H9 (cell line): ENCODE measurements around the gene PISD. TPM values are rescaled to one million over a fixed set of nuclear protein-coding genes. Genes with fewer than 3 reads are reported as not detected.

Experiments
- DNase-seq: peaks from one replicate; pipeline ENCODE4 v3.0.0-alpha.2; 2017
- H2AFZ ChIP-seq: one replicate; pipeline ENCODE4 v1.6.1; 2013; ENCODE audit warnings: mild to moderate bottlenecking, low read length, control low read depth, moderate library complexity
- H2AK5ac ChIP-seq: 2 replicates; pipeline ENCODE4 v1.6.1; 2013; ENCODE audit warnings: low read length, control low read depth, mixed read lengths; ENCODE audit not compliant: insufficient read length
- H2BK120ac ChIP-seq: one replicate; pipeline ENCODE4 v1.6.1; 2013; ENCODE audit warnings: low read depth, mild to moderate bottlenecking, low read length, control low read depth, inconsistent platforms; ENCODE audit not compliant: poor library complexity, severe bottlenecking
- H2BK12ac ChIP-seq: 2 replicates; pipeline ENCODE4 v1.6.1; 2013; ENCODE audit warnings: low read length, control low read depth, mixed read lengths, low read depth; ENCODE audit not compliant: insufficient read length
- H2BK15ac ChIP-seq: 2 replicates; pipeline ENCODE4 v1.6.1; 2013; ENCODE audit warnings: low read depth, low read length, control low read depth
- H2BK20ac ChIP-seq: one replicate; pipeline ENCODE4 v1.6.1; 2013; ENCODE audit warnings: low read depth, mild to moderate bottlenecking, low read length, control low read depth, inconsistent platforms; ENCODE audit not compliant: poor library complexity, severe bottlenecking
- H2BK5ac ChIP-seq: 2 replicates; pipeline ENCODE4 v1.6.1; 2013; ENCODE audit warnings: low read length, control low read depth, mixed read lengths; ENCODE audit not compliant: insufficient read length
- H3K14ac ChIP-seq: 2 replicates; pipeline ENCODE4 v1.6.1; 2013; ENCODE audit warnings: low read length, control low read depth; ENCODE audit not compliant: insufficient read depth
- H3K18ac ChIP-seq: 2 replicates; pipeline ENCODE4 v1.6.1; 2013; ENCODE audit warnings: low read depth, mild to moderate bottlenecking, mixed read lengths, low read length, control low read depth; ENCODE audit not compliant: insufficient read length
- H3K23ac ChIP-seq: 2 replicates; pipeline ENCODE4 v1.6.1; 2013; ENCODE audit warnings: low read length, control low read depth, mixed read lengths, low read depth; ENCODE audit not compliant: insufficient read length
- H3K23me2 ChIP-seq: 2 replicates; pipeline ENCODE4 v1.6.1; 2013; ENCODE audit warnings: low read depth, mild to moderate bottlenecking, mixed read lengths, low read length, control low read depth; ENCODE audit not compliant: insufficient read length, poor library complexity, severe bottlenecking
- H3K27ac ChIP-seq: 2 replicates; pipeline ENCODE4 v1.5.1; 2013; ENCODE audit warnings: low read length, control low read depth, mixed read lengths, low read depth; ENCODE audit not compliant: insufficient read length
- H3K27me3 ChIP-seq: 2 replicates; pipeline ENCODE4 v1.6.1; 2013; ENCODE audit warnings: low read length, control low read depth, inconsistent platforms; ENCODE audit not compliant: insufficient read depth
- H3K4ac ChIP-seq: 2 replicates; pipeline ENCODE4 v1.6.1; 2013; ENCODE audit warnings: low read depth, mild to moderate bottlenecking, control low read depth, inconsistent platforms, low read length, moderate library complexity
- H3K4me1 ChIP-seq: 2 replicates; pipeline ENCODE4 v1.6.1; 2013; ENCODE audit warnings: low read length, control low read depth, inconsistent platforms; ENCODE audit not compliant: insufficient read depth
- H3K4me2 ChIP-seq: 2 replicates; pipeline ENCODE4 v1.6.1; 2013; ENCODE audit warnings: low read length, control low read depth, mixed read lengths; ENCODE audit not compliant: insufficient read length, insufficient read depth
- H3K56ac ChIP-seq: 2 replicates; pipeline ENCODE4 v1.6.1; 2013; ENCODE audit warnings: low read depth, mild to moderate bottlenecking, mixed read lengths, low read length, control low read depth; ENCODE audit not compliant: insufficient read length
- H3K79me1 ChIP-seq: 2 replicates; pipeline ENCODE4 v1.6.1; 2013; ENCODE audit warnings: low read depth, mild to moderate bottlenecking, moderate library complexity, low read length, control low read depth, inconsistent platforms; ENCODE audit not compliant: insufficient read depth, poor library complexity, severe bottlenecking
- H3K79me2 ChIP-seq: 2 replicates; pipeline ENCODE4 v1.6.1; 2013; ENCODE audit warnings: low read length, control low read depth, inconsistent platforms; ENCODE audit not compliant: insufficient read depth
- H3K9ac ChIP-seq: 2 replicates; pipeline ENCODE4 v1.6.1; 2013; ENCODE audit warnings: low read length, control low read depth, mixed read lengths; ENCODE audit not compliant: insufficient read length; ENCODE audit errors: extremely low read depth
- H3K9me3 ChIP-seq: one replicate; pipeline ENCODE4 v1.6.1; 2013; ENCODE audit warnings: low read depth, low read length, inconsistent platforms; ENCODE audit not compliant: control insufficient read depth
- H3T11ph ChIP-seq: one replicate; pipeline ENCODE4 v1.6.1; 2013; ENCODE audit warnings: mild to moderate bottlenecking, low read length, control low read depth, inconsistent platforms
- H4K20me1 ChIP-seq: one replicate; pipeline ENCODE4 v1.6.1; 2013; ENCODE audit not compliant: control insufficient read depth, insufficient read length, insufficient read depth
- H4K5ac ChIP-seq: 2 replicates; pipeline ENCODE4 v1.6.1; 2013; ENCODE audit warnings: low read depth, mild to moderate bottlenecking, mixed read lengths, low read length, control low read depth; ENCODE audit not compliant: insufficient read length
- H4K8ac ChIP-seq: replicated peaks from 2 replicates; pipeline ENCODE4 v1.6.1; 2013; ENCODE audit warnings: low read length, control low read depth, mixed read lengths, low read depth; ENCODE audit not compliant: insufficient read length
- H4K91ac ChIP-seq: 2 replicates; pipeline ENCODE4 v1.6.1; 2013; ENCODE audit warnings: low read depth, mild to moderate bottlenecking, moderate library complexity, mixed read lengths, low read length, control low read depth; ENCODE audit not compliant: insufficient read length
- H3K27ac Mint-ChIP-seq, 3 experiments: 2 replicates in 2 of 3; 3 replicates in 1 of 3; pipeline ENCODE4 v1.8.0; 2020 to 2021; ENCODE audit warnings: mixed read lengths in 3 of 3, mild to moderate bottlenecking in 1 of 3, moderate library complexity in 1 of 3
- H3K27me3 Mint-ChIP-seq: 2 replicates; pipeline ENCODE4 v1.8.0; 2021; ENCODE audit warnings: low read depth, mild to moderate bottlenecking, moderate library complexity, mixed read lengths
- H3K36me3 Mint-ChIP-seq, 3 experiments: 2 replicates in 2 of 3; 3 replicates in 1 of 3; pipeline ENCODE4 v1.8.0; 2020 to 2021; ENCODE audit warnings: low read depth in 3 of 3, mixed read lengths in 3 of 3; ENCODE audit not compliant: insufficient read depth in 1 of 3
- H3K4me1 Mint-ChIP-seq, 2 experiments: 2 replicates each; pipeline ENCODE4 v1.8.0; 2020; ENCODE audit warnings: mixed read lengths in 2 of 2
- H3K4me3 Mint-ChIP-seq, 2 experiments: 2 replicates in 1 of 2; 3 replicates in 1 of 2; pipeline ENCODE4 v1.8.0; 2020 to 2021; ENCODE audit warnings: mild to moderate bottlenecking in 2 of 2, mixed read lengths in 2 of 2, moderate library complexity in 1 of 2
- H3K9me3 Mint-ChIP-seq, 2 experiments: 2 replicates in 1 of 2; 3 replicates in 1 of 2; pipeline ENCODE4 v1.8.0; 2020; ENCODE audit warnings: mild to moderate bottlenecking in 2 of 2, mixed read lengths in 2 of 2, moderate library complexity in 1 of 2
- CTCF ChIP-seq: fragments of 200-600 bp; sonication (generic); conservative IDR thresholded peaks from 3 replicates; pipeline ENCODE4 v1.8.0; 2021; ENCODE audit warnings: antibody characterized with exemption, mild to moderate bottlenecking
- WGBS: extraction: QIAGEN DNeasy Blood & Tissue Kit; methylation state at CpG from one replicate; pipeline ENCODE4 v1.1.7; 2013; ENCODE audit warnings: missing lambda C conversion rate, low lambda C conversion rate, mixed read lengths; ENCODE audit not compliant: insufficient read length; ENCODE audit errors: extremely low coverage; 5-methylcytosine and 5-hydroxymethylcytosine counted together
- total RNA-seq: library from RNA; stranded (reverse); gene quantifications from 2 replicates; pipeline ENCODE4 v1.2.1, GENCODE V29; 2021

The PISD gene
- total RNA-seq, 1 experiment from 2014 or later, result 62.0 TPM

DNA sequence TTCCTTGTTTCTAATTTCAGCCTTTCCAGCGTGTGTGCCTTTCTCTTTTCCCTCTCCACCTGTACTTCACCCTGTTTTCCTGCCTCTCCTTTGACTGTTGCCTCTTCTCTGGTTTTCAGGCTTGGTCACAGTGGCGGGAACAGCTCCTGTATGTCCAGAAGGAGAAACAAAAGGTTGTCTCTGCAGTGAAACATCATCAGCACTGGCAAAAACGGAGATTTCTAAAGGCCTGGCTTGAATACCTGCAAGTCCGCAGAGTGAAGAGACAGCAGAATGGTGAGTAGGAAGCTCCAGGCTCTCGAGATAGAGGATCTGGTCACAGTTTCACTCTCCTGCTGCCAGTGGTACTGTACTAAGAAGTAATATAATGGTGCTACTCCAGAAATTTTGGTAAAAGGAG, 89.1 kb downstream of the PISD start:
- Histone ChIP-seq H3K4ac (no peak overlapping the region), H2BK120ac (no peak overlapping the region), H2BK20ac (no peak overlapping the region), H2AK5ac (no peak overlapping the region), H3K79me1 (no peaks in the 10 kb centered on the region), H3K27ac (no peak overlapping the region), H4K8ac (no peak overlapping the region), H2AFZ (no peak overlapping the region), H2BK5ac (no peak overlapping the region), H3K14ac (no peak overlapping the region), H3K4me2 (no peak overlapping the region), H3K56ac (no peak overlapping the region), H3K9me3 (no peaks in the 10 kb centered on the region), H4K5ac (no peak overlapping the region), H3K23me2 (no peaks in the 10 kb centered on the region), H2BK15ac (no peak overlapping the region), H3K9ac (no peak overlapping the region), H3K79me2 (no peaks in the 10 kb centered on the region), H3T11ph (no peak overlapping the region), H4K91ac (no peak overlapping the region), H3K4me1 (no peaks in the 10 kb centered on the region), H4K20me1 (no peaks in the 10 kb centered on the region), H3K27me3 (no peaks in the 10 kb centered on the region), H3K18ac (no peak overlapping the region), H2BK12ac (no peak overlapping the region), H3K23ac (no peak overlapping the region)
- peaks cover 0 to 11% (median 0%) of the 10 kb centered on the region in 3 experiments; a peak in 3 of 7 replicates for H3K36me3 Mint-ChIP-seq
- H3K27ac Mint-ChIP-seq, result peak overlapping the region in 1 of 3 experiments; percentile 8; a peak in 1 of 7 replicates
- no peaks in the 10 kb centered on the region for H3K4me1 Mint-ChIP-seq
- no peaks in the 10 kb centered on the region for H3K9me3 Mint-ChIP-seq
- no peak overlapping the region for H3K4me3 Mint-ChIP-seq
- no peak for TF ChIP-seq CTCF
- H3K27me3 Mint-ChIP-seq, result peaks cover 1% of the 10 kb centered on the region; the same call in 1 of the 2 replicates
- no CpG with 5 or more reads among the region's 5 CpGs for WGBS
- no peak for DNase-seq
